Common myeloid progenitor, CD34-positive (primary cell): ENCODE data around the gene KMT2B.

ENCODE experiments used
- CTCF ChIA-PET: fragments of 350-600 bp; sonication (Branson Sonifier 250); formaldehyde crosslinking; loops from one replicate; lab custom pipeline; 2021; ENCODE audit warnings: antibody characterized with exemption; lab: Charles Lee
- POLR2A ChIA-PET: fragments of 350-600 bp; sonication (Branson Sonifier 250); formaldehyde crosslinking; loops from one replicate; lab custom pipeline; 2021; ENCODE audit warnings: antibody characterized with exemption; lab: Charles Lee
- DNase-seq, 3 donors: peaks; one replicate each; pipeline versions ENCODE4 v3.0.0 to v3.0.0-alpha.2; 2013
- H3K27ac ChIP-seq, 2 experiments: 1 replicate in 1 of 2; 2 replicates in 1 of 2; pipeline ENCODE4 v1.7.0; 2013; ENCODE audit warnings: inconsistent platforms in 2 of 2, low read length in 2 of 2, mild to moderate bottlenecking in 2 of 2, low read depth in 1 of 2, moderate library complexity in 1 of 2; ENCODE audit not compliant: severe bottlenecking in 2 of 2, insufficient read depth in 1 of 2, poor library complexity in 1 of 2
- H3K27me3 ChIP-seq, 5 experiments: replicated peaks in 2 of 5; 1 replicate in 3 of 5; 2 replicates in 2 of 5; pipeline versions ENCODE4 v1.6.1 to v1.7.0; 2013; ENCODE audit warnings: low read length in 4 of 5, mild to moderate bottlenecking in 2 of 5, moderate library complexity in 2 of 5, inconsistent platforms in 1 of 5; ENCODE audit not compliant: insufficient read depth in 5 of 5, control insufficient read depth in 4 of 5
- H3K36me3 ChIP-seq, 4 experiments: 1 replicate in 2 of 4; 2 replicates in 2 of 4; pipeline versions ENCODE4 v1.6.1 to v1.7.0; 2013; ENCODE audit warnings: low read length in 3 of 4, control low read depth in 1 of 4, mild to moderate bottlenecking in 1 of 4; ENCODE audit not compliant: control insufficient read depth in 4 of 4, insufficient read depth in 4 of 4
- H3K4me1 ChIP-seq, 4 experiments: 1 replicate in 3 of 4; 2 replicates in 1 of 4; pipeline versions ENCODE4 v1.6.1 to v1.7.1; 2013; ENCODE audit warnings: low read length in 3 of 4, mild to moderate bottlenecking in 3 of 4, control low read depth in 1 of 4, inconsistent platforms in 1 of 4, moderate library complexity in 1 of 4; ENCODE audit not compliant: control insufficient read depth in 4 of 4, insufficient read depth in 4 of 4; ENCODE audit errors: control extremely low read depth in 1 of 4
- H3K4me3 ChIP-seq, 7 experiments: 1 replicate in 4 of 7; 2 replicates in 3 of 7; pipeline versions ENCODE4 v1.5.1 to v1.7.0; 2013; ENCODE audit warnings: mild to moderate bottlenecking in 7 of 7, low read length in 6 of 7, moderate library complexity in 6 of 7, inconsistent platforms in 2 of 7, low read depth in 2 of 7, control low read depth in 1 of 7; ENCODE audit not compliant: insufficient read depth in 4 of 7, control insufficient read depth in 1 of 7; ENCODE audit errors: extremely low read depth in 1 of 7
- H3K9me3 ChIP-seq, 5 experiments: 1 replicate in 4 of 5; 2 replicates in 1 of 5; pipeline versions ENCODE4 v1.6.1 to v1.7.1; 2013; ENCODE audit warnings: low read length in 4 of 5, mild to moderate bottlenecking in 2 of 5, inconsistent platforms in 1 of 5, low read depth in 1 of 5, moderate library complexity in 1 of 5; ENCODE audit not compliant: control insufficient read depth in 4 of 5, insufficient read depth in 2 of 5; ENCODE audit errors: control extremely low read depth in 1 of 5
- WGBS: methylation state at CpG from one replicate; pipeline ENCODE4 v1.1.5; 2013; ENCODE audit not compliant: insufficient coverage; 5-methylcytosine and 5-hydroxymethylcytosine counted together

The KMT2B gene

GRCh38 chr19:35724560-35724959, 6.8 kb downstream of the KMT2B start:
- H3K9me3 ChIP-seq: no peaks in the 10 kb centered on the region
- DNase-seq: no peak
- H3K4me3 ChIP-seq: no peak overlapping the region
- peaks cover 0 to 2% (median under 1%) of the 10 kb centered on the region in 4 experiments for H3K4me1 ChIP-seq
- no peak overlapping the region for H3K27ac ChIP-seq
- whole genome bisulfite sequencing: 98% methylated on average over 10 of the region's 12 CpGs
- CTCF ChIA-PET: no interaction called here
- H3K36me3 ChIP-seq: peaks cover 9 to 96% (median 76%) of the 10 kb centered on the region in 4 experiments
- H3K27me3 ChIP-seq: no peaks in the 10 kb centered on the region
- POLR2A ChIA-PET: no interaction called here

GRCh38 chr19:35725216-35725861, 7.5 kb downstream of the KMT2B start:
- H3K36me3 ChIP-seq: peaks cover 10 to 96% (median 80%) of the 10 kb centered on the region in 4 experiments
- no peaks in the 10 kb centered on the region for H3K4me1 ChIP-seq
- DNase-seq: no peak
- WGBS: 98% methylated on average over 13 of the region's 23 CpGs
- POLR2A ChIA-PET: no interaction called here
- H3K27ac ChIP-seq: no peak overlapping the region
- no peaks in the 10 kb centered on the region for H3K27me3 ChIP-seq
- no peaks in the 10 kb centered on the region for H3K9me3 ChIP-seq
- no peak overlapping the region for H3K4me3 ChIP-seq
- CTCF ChIA-PET: interaction anchor here (0.6 kb wide), 1 partner anchor 33 kb away, joined by 3 read pairs; no protein-coding TSS in a partner anchor

GRCh38 chr19:35727053-35727955, 9.5 kb downstream of the KMT2B start:
- peaks cover 12 to 98% (median 87%) of the 10 kb centered on the region in 4 experiments for H3K36me3 ChIP-seq
- WGBS: 98% methylated on average over 21 of the region's 25 CpGs
- H3K4me1 ChIP-seq: no peaks in the 10 kb centered on the region
- CTCF ChIA-PET: interaction anchor here (1.6 kb wide), 1 partner anchor 9 kb away, joined by 5 read pairs; no protein-coding TSS in a partner anchor
- H3K27ac ChIP-seq: no peak overlapping the region
- no peak overlapping the region for H3K4me3 ChIP-seq
- POLR2A ChIA-PET: interaction anchor here (0.8 kb wide), 1 partner anchor 86 kb away, joined by 3 read pairs; the partner anchor contains the start of gene ETV2
- H3K9me3 ChIP-seq: no peaks in the 10 kb centered on the region
- H3K27me3 ChIP-seq: no peaks in the 10 kb centered on the region
- no peak for DNase-seq

GRCh38 chr19:35727956-35728706, 10.3 kb downstream of the KMT2B start:
- ChIA-PET POLR2A (interaction anchor here (0.8 kb wide), 1 partner anchor 86 kb away, joined by 3 read pairs; the partner anchor contains the start of gene ETV2), CTCF (interaction anchor here (1.0 to 1.6 kb wide), 2 partner anchors 9 to 10 kb away, joined by 4 to 5 read pairs; no protein-coding TSS in a partner anchor)
- 98% methylated on average over 19 of the region's 19 CpGs for WGBS
- Histone ChIP-seq H3K4me1 (no peaks in the 10 kb centered on the region), H3K36me3 (peaks cover 12 to 96% (median 83%) of the 10 kb centered on the region in 4 experiments), H3K4me3 (no peak overlapping the region), H3K27me3 (no peaks in the 10 kb centered on the region), H3K27ac (no peak overlapping the region), H3K9me3 (no peaks in the 10 kb centered on the region)
- DNase-seq: no peak

GRCh38 chr19:35729021-35729420, 11.2 kb downstream of the KMT2B start:
- no peak overlapping the region for H3K4me3 ChIP-seq
- CTCF ChIA-PET: interaction anchor here (1.0 to 1.6 kb wide), 2 partner anchors 8 to 11 kb away, joined by 4 to 5 read pairs; no protein-coding TSS in a partner anchor
- no peaks in the 10 kb centered on the region for H3K27me3 ChIP-seq
- POLR2A ChIA-PET: no interaction called here
- no peaks in the 10 kb centered on the region for H3K9me3 ChIP-seq
- 96% methylated on average over 18 of the region's 18 CpGs for WGBS
- no peak for DNase-seq
- H3K4me1 ChIP-seq: no peaks in the 10 kb centered on the region
- peaks cover 12 to 95% (median 82%) of the 10 kb centered on the region in 4 experiments for H3K36me3 ChIP-seq
- no peak overlapping the region for H3K27ac ChIP-seq

- H3K36me3 ChIP-seq: peaks cover 15 to 95% (median 82%) of the 10 kb centered on the region in 4 experiments
- ChIA-PET CTCF (interaction anchor here (0.5 kb wide), 1 partner anchor 59 kb away, joined by 3 read pairs; no protein-coding TSS in a partner anchor), POLR2A (no interaction called here)
- DNase-seq: no peak
- no peak overlapping the region for H3K27ac ChIP-seq
- H3K9me3 ChIP-seq: no peaks in the 10 kb centered on the region
- H3K4me1 ChIP-seq: no peaks in the 10 kb centered on the region
- no peaks in the 10 kb centered on the region for H3K27me3 ChIP-seq
- H3K4me3 ChIP-seq: no peak overlapping the region
- 98% methylated on average over 10 of the region's 11 CpGs for WGBS
Measured at GRCh38 chr19:35729763-35730162, 12.0 kb downstream of the KMT2B start.
